ENCODE data around the gene MFN2. TPM values are rescaled to one million over a fixed set of nuclear protein-coding genes. Genes with fewer than 3 reads are reported as not detected.
A peak's percentile ranks its signal among the peaks of the same experiment; 100 is the strongest.

Gene MFN2
- polyA plus RNA-seq, 1 of the 3 experiments (the other 2 are of a cell fraction): 43.2 TPM

DNA sequence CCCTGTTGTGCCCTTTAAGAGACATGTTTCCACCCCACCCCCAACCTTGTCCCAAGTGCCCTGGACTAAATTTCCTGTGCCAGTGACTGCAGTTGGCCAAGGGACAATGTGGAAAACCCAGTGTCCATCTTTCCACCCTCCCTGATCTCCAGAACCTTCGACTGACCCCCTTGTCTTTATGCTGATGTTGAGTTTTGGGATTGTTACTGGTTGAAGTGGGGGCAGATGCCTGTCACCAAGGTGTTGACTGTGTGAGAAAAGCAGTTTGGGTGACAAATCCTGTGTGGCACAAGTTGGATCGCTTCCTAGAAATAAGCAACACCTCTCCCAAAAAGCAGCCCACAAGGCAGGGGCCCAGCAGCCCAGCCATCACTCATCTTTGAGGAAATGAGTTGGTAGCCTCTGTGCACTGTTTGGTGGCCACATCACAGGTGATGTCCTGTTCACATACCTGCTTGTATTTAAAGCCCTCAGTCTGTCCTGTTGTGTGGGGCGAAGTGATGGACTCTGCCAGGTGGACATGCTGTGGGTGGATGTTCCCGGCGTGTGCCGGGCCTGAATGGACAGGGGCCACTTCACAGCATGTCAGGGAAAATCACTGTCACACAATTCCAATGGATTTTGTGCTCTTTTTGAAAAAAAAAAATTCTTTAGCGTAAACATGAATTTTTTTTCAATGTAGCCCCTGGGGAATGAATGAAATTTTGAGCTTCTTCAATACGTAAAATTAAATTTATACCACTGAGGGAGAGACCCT is 32.5 kb downstream of the MFN2 start:
- Histone ChIP-seq H3K9me3 (no peaks in the 10 kb centered on the region), H3K4me3 (ENCODE audit: low read depth in 2 of 2, low read length in 1 of 2) (no peak overlapping the region), H2AFZ (ENCODE audit: low read depth) (no peak overlapping the region), H3K4me1 (ENCODE audit: control insufficient read depth in 1 of 2, insufficient read depth in 2 of 2, low read depth in 1 of 2, low read length in 1 of 2) (peaks cover 0 to 9% of the 10 kb centered on the region in 2 experiments; a peak in 2 of 4 replicates), H4K20me1 (ENCODE audit: insufficient read depth) (peaks cover 5% of the 10 kb centered on the region; the same call in 1 of the 2 replicates), H3K27ac (ENCODE audit: low read depth in 2 of 2, low read length in 1 of 2) (peak overlapping the region in 1 of 2 experiments; percentile 72; a peak in 2 of 4 replicates), H3F3A (replicated peaks; ENCODE audit: insufficient read depth) (peaks cover 23% of the 10 kb centered on the region), H3K36me3 (replicated peaks in 1 of 2; ENCODE audit: control insufficient read depth in 1 of 2, insufficient read depth in 2 of 2, low read length in 1 of 2) (peaks cover 4 to 33% of the 10 kb centered on the region in 2 experiments), H3K9ac (peak overlapping the region; percentile 10; the same call in 1 of the 2 replicates), H3K9me2 (no peaks in the 10 kb centered on the region), H3K27me3 (ENCODE audit: insufficient read depth) (no peaks in the 10 kb centered on the region), H3K79me2 (ENCODE audit: insufficient read depth) (no peaks in the 10 kb centered on the region), H3K4me2 (0 out of 2 replicates have a peak overlapping the region, but pooled peaks have one; percentile 4)
- 96% methylated on average over 8 of the region's 8 CpGs for WGBS (ENCODE audit: low lambda C conversion rate)
- ChIA-PET CTCF (interaction anchor here (0.6 kb wide), 1 partner anchor 113 kb away, joined by 3 read pairs; no protein-coding TSS in a partner anchor), POLR2A (no interaction called here)
- TF ChIP-seq, protein P1, sequence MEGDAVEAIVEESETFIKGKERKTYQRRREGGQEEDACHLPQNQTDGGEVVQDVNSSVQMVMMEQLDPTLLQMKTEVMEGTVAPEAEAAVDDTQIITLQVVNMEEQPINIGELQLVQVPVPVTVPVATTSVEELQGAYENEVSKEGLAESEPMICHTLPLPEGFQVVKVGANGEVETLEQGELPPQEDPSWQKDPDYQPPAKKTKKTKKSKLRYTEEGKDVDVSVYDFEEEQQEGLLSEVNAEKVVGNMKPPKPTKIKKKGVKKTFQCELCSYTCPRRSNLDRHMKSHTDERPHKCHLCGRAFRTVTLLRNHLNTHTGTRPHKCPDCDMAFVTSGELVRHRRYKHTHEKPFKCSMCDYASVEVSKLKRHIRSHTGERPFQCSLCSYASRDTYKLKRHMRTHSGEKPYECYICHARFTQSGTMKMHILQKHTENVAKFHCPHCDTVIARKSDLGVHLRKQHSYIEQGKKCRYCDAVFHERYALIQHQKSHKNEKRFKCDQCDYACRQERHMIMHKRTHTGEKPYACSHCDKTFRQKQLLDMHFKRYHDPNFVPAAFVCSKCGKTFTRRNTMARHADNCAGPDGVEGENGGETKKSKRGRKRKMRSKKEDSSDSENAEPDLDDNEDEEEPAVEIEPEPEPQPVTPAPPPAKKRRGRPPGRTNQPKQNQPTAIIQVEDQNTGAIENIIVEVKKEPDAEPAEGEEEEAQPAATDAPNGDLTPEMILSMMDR (IDR thresholded peaks at IDR 0.05): no peak
- no peak for TF ChIP-seq YY1 (IDR thresholded peaks at IDR 0.05; ENCODE audit: low read depth)
- no peak for TF ChIP-seq SMC3 (IDR thresholded peaks at IDR 0.05; ENCODE audit: low read depth, low read length)
- TF ChIP-seq SIN3A (IDR thresholded peaks at IDR 0.05; ENCODE audit: borderline replicate concordance, low read depth, low read length): no peak
- TF ChIP-seq, protein P2, sequence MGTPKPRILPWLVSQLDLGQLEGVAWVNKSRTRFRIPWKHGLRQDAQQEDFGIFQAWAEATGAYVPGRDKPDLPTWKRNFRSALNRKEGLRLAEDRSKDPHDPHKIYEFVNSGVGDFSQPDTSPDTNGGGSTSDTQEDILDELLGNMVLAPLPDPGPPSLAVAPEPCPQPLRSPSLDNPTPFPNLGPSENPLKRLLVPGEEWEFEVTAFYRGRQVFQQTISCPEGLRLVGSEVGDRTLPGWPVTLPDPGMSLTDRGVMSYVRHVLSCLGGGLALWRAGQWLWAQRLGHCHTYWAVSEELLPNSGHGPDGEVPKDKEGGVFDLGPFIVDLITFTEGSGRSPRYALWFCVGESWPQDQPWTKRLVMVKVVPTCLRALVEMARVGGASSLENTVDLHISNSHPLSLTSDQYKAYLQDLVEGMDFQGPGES (IDR thresholded peaks at IDR 0.05; ENCODE audit: low read depth, low read length): no peak
- no peak for TF ChIP-seq CHD2 (IDR thresholded peaks at IDR 0.05; ENCODE audit: low read length, partially characterized antibody)
- TF ChIP-seq FOXM1 (IDR thresholded peaks at IDR 0.05; ENCODE audit: low read depth): no peak
- TF ChIP-seq MEF2A (IDR thresholded peaks at IDR 0.05; ENCODE audit: borderline replicate concordance, low read depth): no peak
- no peak for TF ChIP-seq EZH2phosphoT487 (IDR thresholded peaks at IDR 0.05; ENCODE audit: borderline replicate concordance, low read depth)
- TF ChIP-seq RCOR1 (IDR thresholded peaks at IDR 0.05; ENCODE audit: low read length): no peak
- DNase-seq: no peak

Data from SK-N-SH (cell line).